T-helper 17 cell (primary cell): ENCODE measurements around the gene FAHD2A. TPM values are rescaled to one million over a fixed set of nuclear protein-coding genes. Genes with fewer than 3 reads are reported as not detected.
"Not testable (repeated sequence)": the region's sequence is repeated elsewhere in the genome, so short reads cannot be mapped to it uniquely, and the experiment has no call there.

Experiments
- ATAC-seq: fragments of 150-1000 bp; cut with Tn5 transposase; 2 replicates; pipeline ENCODE4 v1.10.0; 2021; ENCODE audit warnings: mild to moderate bottlenecking, moderate library complexity
- DNase-seq, 3 donors: peaks; one replicate each; pipeline versions ENCODE4 v3.0.0 to v3.0.0-alpha.2; 2020 to 2021
- H3K9me3 ChIP-seq: one replicate; pipeline ENCODE4 v1.7.0; 2013; ENCODE audit warnings: low read length, mild to moderate bottlenecking; ENCODE audit not compliant: control insufficient read depth, poor library complexity, severe bottlenecking
- H3K27ac Mint-ChIP-seq: one replicate; pipeline ENCODE4 v1.8.0; 2022; ENCODE audit warnings: mild to moderate bottlenecking, moderate library complexity, mixed read lengths
- H3K27me3 Mint-ChIP-seq: one replicate; pipeline ENCODE4 v1.8.0; 2022; ENCODE audit warnings: mixed read lengths
- H3K36me3 Mint-ChIP-seq: one replicate; pipeline ENCODE4 v1.8.0; 2022; ENCODE audit warnings: low read depth, mixed read lengths
- H3K4me1 Mint-ChIP-seq: one replicate; pipeline ENCODE4 v1.8.0; 2022; ENCODE audit warnings: mild to moderate bottlenecking, mixed read lengths
- H3K4me3 Mint-ChIP-seq: one replicate; pipeline ENCODE4 v1.8.0; 2022; ENCODE audit warnings: mild to moderate bottlenecking, moderate library complexity, mixed read lengths
- total RNA-seq, 4 donors: library from RNA in 2 of 4; stranded (reverse) in 2 of 4; gene quantifications; one replicate each; pipeline ENCODE4 v1.2.3 and lab custom pipeline; 2022 to 2026

The FAHD2A gene
- total RNA-seq, 2 donors from 2014 or later: 19.1 to 19.8 TPM

DNA sequence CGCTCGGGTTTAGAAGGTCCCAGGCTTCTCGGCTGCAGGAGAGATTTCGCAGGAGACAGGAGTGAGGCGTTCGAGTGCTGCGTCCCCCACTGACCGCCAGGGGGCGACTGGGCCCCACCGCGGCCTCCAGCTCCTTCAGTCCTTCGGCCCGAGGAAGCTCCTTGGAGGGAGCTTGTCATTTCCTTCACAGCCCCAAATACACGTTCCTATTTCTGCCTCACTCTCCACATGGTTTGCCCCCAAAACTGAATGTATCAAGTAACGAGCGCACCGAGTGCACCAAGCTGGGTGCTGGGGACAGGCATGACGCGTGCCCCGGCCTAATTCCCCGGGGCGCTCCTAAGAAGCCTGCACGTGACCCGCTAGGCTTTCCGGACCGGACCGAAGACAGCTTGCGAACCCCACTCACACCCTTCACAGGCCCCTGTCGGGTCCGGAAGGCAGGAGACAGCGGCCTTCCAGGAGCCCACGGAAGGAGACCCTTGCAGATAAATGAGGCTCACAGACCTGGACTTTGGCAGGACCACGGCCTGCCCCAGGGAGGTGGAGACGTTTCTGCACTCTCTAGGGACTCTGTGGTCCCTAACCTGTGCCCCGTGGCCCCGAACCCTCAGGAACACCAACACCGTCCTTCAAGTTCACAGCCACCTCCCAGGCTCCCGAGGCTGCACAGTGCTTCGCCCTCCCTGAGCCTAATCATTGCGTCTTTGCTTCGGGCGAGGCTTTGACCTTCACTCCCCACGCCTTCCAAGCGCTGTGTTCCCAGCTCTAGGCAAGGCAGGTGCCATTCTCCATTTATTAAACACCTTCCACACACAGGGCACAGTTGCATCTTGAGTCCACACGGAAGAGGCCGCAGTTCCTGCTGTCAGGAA lies 13.0 kb upstream of the FAHD2A start:
- Mint-ChIP-seq H3K27me3 (peaks cover 10% of the 10 kb centered on the region), H3K4me3 (no peak overlapping the region), H3K36me3 (no peaks in the 10 kb centered on the region), H3K4me1 (peaks cover 4% of the 10 kb centered on the region), H3K27ac (no peak overlapping the region)
- DNase-seq (peak in 2 of 3 donors; percentile 25 to 32), ATAC-seq (peak; percentile 73)
- H3K9me3 ChIP-seq: no peaks in the 10 kb centered on the region

DNA sequence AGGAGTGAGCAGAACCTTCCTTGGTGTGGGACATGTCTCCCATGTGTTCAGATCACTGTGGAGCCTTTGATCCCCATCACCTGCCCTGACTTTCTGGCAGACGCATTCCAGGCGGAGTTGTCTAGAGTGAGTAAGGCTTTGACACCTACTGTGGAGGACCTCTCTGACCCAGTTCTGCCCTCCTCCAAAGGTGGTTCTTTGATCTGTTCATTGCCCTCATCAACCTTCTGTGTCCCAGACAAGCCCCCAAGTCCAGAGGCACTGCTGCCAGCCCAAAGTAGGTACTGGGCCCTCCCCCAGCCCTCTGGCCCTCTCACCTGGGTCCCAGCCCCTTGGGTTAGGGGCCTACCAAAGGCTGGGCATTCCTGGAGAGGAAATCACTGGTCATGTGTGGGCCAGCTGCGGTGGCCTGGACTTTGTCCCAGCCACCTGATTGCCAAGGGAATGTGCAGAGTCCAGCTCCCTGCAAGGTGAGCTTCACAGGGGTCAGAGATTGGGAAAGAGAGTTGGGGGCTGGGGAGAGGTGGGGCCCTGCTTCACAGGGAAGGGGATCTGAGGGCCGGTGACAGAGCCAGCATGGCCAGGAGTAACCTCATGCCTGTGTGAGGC lies 12.1 kb upstream of the FAHD2A start:
- no peaks in the 10 kb centered on the region for H3K9me3 ChIP-seq
- no peak for ATAC-seq
- Mint-ChIP-seq H3K36me3 (no peaks in the 10 kb centered on the region), H3K27me3 (peaks cover 8% of the 10 kb centered on the region), H3K4me3 (no peak overlapping the region), H3K4me1 (peaks cover 4% of the 10 kb centered on the region), H3K27ac (no peak overlapping the region)
- no peak for DNase-seq

DNA sequence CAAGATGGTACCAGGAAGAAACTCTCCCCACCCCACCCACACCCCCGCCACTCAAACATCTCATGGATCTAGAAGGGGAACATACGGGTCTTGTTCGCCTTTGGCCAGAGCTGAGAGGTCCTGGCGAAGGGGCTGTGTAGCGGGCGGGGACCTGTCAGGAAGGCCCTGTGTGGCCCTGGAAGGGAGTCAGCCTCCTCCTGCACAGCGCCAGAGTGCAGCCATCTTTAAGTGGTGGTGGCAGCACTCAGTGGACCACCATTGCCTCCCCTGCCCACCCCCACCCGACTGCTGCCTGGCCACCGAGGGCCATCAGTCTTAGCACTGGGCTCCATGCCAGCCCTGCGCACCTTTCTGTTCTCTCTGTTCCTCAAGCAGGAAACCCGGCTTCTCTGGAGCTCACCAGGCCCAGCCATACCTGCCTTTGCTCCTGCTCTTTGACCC lies 11.6 kb upstream of the FAHD2A start:
- peaks cover 8% of the 10 kb centered on the region for H3K27me3 Mint-ChIP-seq
- H3K36me3 Mint-ChIP-seq: no peaks in the 10 kb centered on the region
- DNase-seq (no peak), ATAC-seq (no peak)
- H3K27ac Mint-ChIP-seq: no peak overlapping the region
- no peaks in the 10 kb centered on the region for H3K9me3 ChIP-seq
- H3K4me3 Mint-ChIP-seq: no peak overlapping the region
- H3K4me1 Mint-ChIP-seq: peaks cover 4% of the 10 kb centered on the region

DNA sequence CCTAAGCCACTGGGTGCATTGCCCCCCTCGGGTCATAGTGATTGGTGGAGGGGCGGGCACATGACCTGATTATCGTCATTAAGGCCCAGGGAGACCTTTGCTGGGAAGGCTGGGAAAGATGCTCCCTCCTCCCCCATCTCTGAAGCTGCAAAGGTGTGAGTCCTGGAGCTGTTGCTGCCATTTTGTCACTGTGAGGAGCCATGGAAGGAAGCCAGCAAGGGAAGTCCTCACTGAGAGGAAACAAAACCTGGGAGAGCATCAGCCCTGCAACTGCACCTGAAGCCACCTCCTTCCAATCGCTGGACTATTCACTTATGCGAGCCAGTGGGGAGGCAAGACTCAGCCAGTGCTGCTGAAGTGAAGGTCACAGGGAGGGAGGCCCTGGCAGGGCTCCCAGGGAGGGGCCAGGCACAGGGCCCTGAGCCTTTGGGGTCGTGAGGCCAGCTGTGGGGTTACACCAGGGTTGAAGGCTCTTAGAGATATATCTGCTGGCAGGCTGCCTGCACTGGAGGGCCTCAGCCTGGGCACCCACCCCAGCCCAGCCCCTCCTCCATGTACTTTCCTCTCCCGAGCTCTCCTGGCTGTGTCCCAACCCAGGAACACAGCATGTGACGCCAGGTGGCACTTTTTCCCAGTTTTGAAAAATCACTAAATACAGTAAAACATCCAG lies 10.7 kb upstream of the FAHD2A start:
- Mint-ChIP-seq H3K27me3 (peaks cover 10% of the 10 kb centered on the region), H3K27ac (no peak overlapping the region), H3K4me1 (peaks cover 4% of the 10 kb centered on the region), H3K36me3 (no peaks in the 10 kb centered on the region), H3K4me3 (no peak overlapping the region)
- DNase-seq: no peak
- no peak for ATAC-seq
- H3K9me3 ChIP-seq: no peaks in the 10 kb centered on the region

DNA sequence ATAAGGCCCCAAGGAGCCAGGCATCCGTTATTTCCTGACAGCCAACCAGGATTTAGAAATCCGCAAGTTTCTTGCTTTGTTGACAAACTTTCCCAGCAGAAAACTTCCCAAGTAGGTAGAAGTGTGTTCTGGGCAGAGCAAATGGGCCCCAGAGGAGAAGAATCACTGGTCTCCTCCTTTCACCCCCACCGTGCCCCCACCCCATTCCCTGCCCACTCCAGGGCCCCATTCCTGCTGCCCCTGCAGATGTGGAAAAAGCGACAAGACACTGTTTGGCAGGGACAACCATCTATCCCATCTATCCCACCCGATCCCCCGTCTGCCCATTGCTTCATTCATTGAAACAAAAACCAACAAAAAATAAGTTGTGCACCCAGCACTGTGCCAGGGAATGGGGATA lies 10.2 kb upstream of the FAHD2A start:
- ATAC-seq (no peak), DNase-seq (no peak)
- Mint-ChIP-seq H3K36me3 (no peaks in the 10 kb centered on the region), H3K27ac (no peak overlapping the region), H3K4me3 (no peak overlapping the region), H3K4me1 (peaks cover 8% of the 10 kb centered on the region), H3K27me3 (peaks cover 12% of the 10 kb centered on the region)
- H3K9me3 ChIP-seq: no peaks in the 10 kb centered on the region

DNA sequence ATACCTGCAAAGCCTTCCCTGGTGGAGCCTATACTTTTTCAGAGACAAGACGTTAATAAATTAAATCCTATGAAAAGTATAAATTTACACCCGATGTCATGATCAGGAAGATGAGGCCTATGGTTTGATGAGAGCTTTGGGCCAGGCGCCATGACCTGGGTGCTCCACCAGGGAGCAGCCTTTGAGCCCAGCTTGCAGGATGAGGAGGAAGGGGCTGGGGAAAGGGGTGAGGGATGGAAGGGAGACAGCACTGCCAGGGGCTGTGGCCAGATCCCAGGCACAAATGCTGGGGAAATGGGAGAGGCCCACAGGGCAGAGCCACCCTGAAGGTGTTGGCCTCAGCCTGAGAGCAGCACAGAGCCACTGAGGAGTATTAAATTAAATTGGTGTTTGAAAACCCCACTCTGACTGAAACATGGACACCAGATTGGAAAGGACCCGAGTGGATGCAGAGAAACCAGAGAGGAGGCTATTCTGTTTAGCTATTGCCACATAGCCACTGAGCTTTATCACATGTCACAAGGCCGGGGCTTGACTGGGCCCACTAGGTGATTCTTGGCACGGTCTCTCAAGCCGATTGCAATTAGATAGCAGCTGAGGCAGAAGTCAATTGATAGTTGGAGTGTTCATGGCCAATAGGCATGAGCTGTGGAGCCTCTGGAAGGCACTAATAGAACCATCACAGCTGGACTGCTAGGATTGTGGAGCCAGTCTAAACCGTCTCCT lies 9.6 kb upstream of the FAHD2A start:
- no peaks in the 10 kb centered on the region for H3K36me3 Mint-ChIP-seq
- no peaks in the 10 kb centered on the region for H3K9me3 ChIP-seq
- H3K27ac Mint-ChIP-seq: no peak overlapping the region
- DNase-seq: no peak
- H3K4me3 Mint-ChIP-seq: no peak overlapping the region
- H3K27me3 Mint-ChIP-seq: peaks cover 10% of the 10 kb centered on the region
- peaks cover 8% of the 10 kb centered on the region for H3K4me1 Mint-ChIP-seq
- no peak for ATAC-seq

DNA sequence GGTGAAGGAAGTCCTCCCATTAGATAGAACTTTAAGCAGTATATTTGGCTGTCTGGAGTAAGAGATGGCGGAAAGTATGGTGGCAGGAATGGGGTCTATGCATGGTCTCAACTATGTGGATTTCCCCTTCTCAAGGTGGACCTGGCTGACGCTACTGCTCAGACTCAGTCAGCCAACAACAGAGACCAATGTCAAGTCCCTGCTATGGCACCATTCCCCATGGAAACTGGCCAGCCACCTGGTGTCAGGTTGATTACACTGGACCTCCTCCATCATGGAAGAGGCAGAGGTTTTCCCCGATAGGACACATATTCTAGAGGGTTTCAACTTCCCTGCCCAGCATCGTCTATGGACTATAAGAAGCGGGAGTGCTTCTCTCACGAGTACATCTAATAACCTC lies 8.6 kb upstream of the FAHD2A start:
- no peak overlapping the region for H3K4me3 Mint-ChIP-seq
- ATAC-seq: no peak
- peaks cover 4% of the 10 kb centered on the region for H3K27me3 Mint-ChIP-seq
- no peaks in the 10 kb centered on the region for H3K9me3 ChIP-seq
- no peak for DNase-seq
- H3K36me3 Mint-ChIP-seq: no peaks in the 10 kb centered on the region
- peaks cover 8% of the 10 kb centered on the region for H3K4me1 Mint-ChIP-seq
- H3K27ac Mint-ChIP-seq: no peak overlapping the region

DNA sequence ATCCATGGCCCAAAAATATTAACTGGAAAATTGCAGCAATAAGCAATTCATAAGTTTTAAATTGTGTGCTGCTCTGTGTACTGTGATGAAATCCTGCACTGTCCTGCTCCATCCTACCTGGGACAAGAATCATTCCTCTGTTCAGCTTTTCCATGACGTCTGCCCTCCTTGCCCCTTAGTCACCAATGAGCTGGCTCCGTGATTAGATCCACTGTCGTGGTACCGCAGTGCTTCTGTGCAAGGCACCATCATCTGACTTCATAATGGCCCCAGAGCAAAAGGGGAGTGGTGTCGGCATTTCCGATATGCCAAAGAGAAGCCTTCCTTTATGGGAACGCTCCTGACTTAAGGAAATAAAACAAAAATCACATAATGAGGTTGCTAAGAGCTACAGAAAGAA lies 3.4 kb upstream of the FAHD2A start:
- H3K9me3 ChIP-seq: no peaks in the 10 kb centered on the region
- no peak overlapping the region for H3K4me3 Mint-ChIP-seq
- H3K27me3 Mint-ChIP-seq: peaks cover 4% of the 10 kb centered on the region
- no peaks in the 10 kb centered on the region for H3K36me3 Mint-ChIP-seq
- H3K4me1 Mint-ChIP-seq: peaks cover 23% of the 10 kb centered on the region
- H3K27ac Mint-ChIP-seq: no peak overlapping the region
- ATAC-seq (no peak), DNase-seq (no peak)

DNA sequence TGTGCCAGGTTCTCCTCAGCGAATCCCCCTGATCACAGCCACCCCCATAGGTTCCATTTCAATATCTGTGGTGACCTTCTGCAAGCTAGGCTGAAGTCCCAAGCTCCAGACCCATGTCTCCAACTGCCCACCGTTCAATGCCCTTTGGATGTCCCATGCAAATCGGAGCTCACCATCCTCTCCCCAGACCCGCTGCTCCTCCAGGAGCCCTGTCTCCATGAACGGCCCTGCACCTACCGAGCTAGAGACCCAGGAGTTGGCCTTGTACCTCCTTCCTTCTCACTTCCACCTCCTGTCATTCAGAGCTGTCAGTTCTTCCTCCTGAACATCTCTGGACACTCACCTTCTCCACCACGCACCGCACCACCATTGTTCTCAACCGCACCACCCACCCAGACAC lies 1.0 kb upstream of the FAHD2A start:
- H3K9me3 ChIP-seq: no peaks in the 10 kb centered on the region
- DNase-seq: no peak
- Mint-ChIP-seq H3K4me1 (peaks cover 23% of the 10 kb centered on the region), H3K27ac (peak overlapping the region; percentile 96), H3K36me3 (no peaks in the 10 kb centered on the region), H3K4me3 (peak overlapping the region; percentile 97), H3K27me3 (peaks cover 4% of the 10 kb centered on the region)
- no peak for ATAC-seq

DNA sequence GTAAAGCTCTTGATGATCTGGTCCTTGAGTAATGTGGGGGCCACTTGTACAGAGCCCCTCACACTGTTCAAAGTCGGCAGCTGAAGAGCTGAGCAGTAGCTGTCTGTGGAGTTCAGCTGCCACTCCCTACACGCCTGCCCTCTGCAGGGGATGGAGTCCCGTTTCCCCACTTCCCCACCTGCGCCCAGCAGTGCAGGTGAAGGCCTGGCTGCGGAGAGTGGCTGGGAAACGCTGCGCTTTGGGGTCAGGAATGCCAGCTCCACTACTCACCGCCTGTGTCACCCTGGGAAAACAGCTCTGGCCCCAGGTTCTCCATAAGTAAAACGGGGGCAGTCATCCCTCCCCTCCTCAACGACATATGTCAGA lies 521 bp upstream of the FAHD2A start:
- Mint-ChIP-seq H3K4me1 (peaks cover 22% of the 10 kb centered on the region), H3K4me3 (peak overlapping the region; percentile 97), H3K27ac (peak overlapping the region; percentile 96)
- not testable (repeated sequence) for H3K36me3 Mint-ChIP-seq, H3K9me3 ChIP-seq, H3K27me3 Mint-ChIP-seq, DNase-seq
- ATAC-seq: peak; percentile 23

DNA sequence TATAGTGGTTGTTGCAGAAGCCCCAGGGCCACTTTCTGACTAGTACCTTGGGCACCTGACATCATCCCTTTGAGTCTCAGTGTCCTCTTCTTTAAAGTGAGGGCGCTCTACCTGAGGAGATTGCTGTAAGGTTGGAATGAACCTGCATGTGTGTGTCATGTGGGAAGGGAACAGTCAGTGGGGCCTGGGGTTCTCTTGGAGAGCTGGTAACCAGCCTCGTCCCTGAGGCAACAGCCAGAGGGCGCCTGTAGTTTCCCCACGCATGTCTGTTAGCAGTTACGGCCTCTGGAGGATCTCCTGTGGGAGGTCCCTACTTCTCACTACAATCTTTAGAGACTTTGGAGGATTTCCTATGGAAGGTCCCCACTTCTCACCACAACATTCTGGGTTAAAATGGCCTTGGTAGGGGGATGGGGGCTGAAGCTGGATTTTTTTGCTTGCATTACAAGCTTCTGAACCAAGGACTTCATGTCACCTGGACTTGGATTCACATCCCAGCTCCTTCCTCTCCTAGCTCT lies 755 bp downstream of the FAHD2A start:
- not testable (repeated sequence) for H3K36me3 Mint-ChIP-seq, DNase-seq, H3K9me3 ChIP-seq, H3K27me3 Mint-ChIP-seq
- Mint-ChIP-seq H3K4me3 (peak overlapping the region; percentile 97), H3K27ac (peak overlapping the region; percentile 96), H3K4me1 (peaks cover 18% of the 10 kb centered on the region)
- peak; percentile 45 for ATAC-seq

DNA sequence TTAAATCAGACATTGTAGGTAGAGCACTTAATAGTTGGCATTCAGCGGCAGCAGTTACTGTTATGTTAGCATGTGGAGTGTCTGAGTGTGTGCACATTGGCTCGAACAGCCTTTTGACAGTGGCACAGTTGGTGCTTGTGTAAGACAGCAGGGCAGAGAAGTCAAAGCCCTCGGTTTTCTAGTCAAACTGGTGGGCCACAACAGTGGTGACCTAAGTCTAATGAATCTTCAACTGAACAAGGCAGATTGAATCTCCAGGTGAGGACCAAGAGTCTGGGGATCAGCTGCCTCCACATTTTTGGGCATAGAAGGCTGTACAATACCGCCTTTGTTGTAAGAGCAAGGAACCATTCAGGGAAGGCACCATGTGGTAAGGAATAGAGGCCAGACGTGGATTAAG lies 1.3 kb downstream of the FAHD2A start:
- ATAC-seq, DNase-seq, H3K27me3 Mint-ChIP-seq, H3K36me3 Mint-ChIP-seq, H3K9me3 ChIP-seq: not testable (repeated sequence)
- H3K27ac Mint-ChIP-seq: peak overlapping the region; percentile 96
- peaks cover 18% of the 10 kb centered on the region for H3K4me1 Mint-ChIP-seq
- peak overlapping the region; percentile 97 for H3K4me3 Mint-ChIP-seq

DNA sequence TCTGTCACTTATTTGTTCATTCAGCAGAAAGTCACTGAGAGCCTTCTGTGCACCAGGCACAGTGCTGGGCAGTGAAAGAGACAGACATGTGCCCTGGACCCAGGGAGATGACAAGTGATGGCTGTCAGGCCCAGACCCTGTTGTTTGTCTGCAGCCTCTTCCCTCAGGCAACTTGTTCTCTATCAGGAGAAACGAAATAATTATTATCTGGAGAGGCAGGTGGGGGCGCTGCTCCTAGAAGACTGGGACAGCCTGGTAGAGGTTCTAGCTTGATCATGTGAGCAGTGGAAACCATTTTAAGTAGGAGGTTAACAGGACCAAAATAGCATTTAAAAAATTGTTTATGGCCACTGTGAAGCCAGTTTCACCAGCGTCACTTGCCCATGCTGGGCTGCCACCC lies 2.2 kb downstream of the FAHD2A start:
- not testable (repeated sequence) for H3K4me3 Mint-ChIP-seq, DNase-seq, H3K36me3 Mint-ChIP-seq, ATAC-seq, H3K27ac Mint-ChIP-seq, H3K27me3 Mint-ChIP-seq, H3K9me3 ChIP-seq
- peaks cover 18% of the 10 kb centered on the region for H3K4me1 Mint-ChIP-seq
